HepG2 (cell line): Measurements from ENCODE around the gene VTI1B. TPM values are rescaled to one million over a fixed set of nuclear protein-coding genes. Genes with fewer than 3 reads are reported as not detected.

Experiments used
- ASH2L ChIP-seq: fragments of 300-600, 200-600 bp; sonication (generic); IDR thresholded peaks from 2 replicates; pipeline ENCODE4 v1.7.0; 2017; ENCODE audit warnings: low read depth, mild to moderate bottlenecking, moderate library complexity, mixed read lengths, low read length; ENCODE audit not compliant: insufficient read length
- ATF4 ChIP-seq, 2 experiments: fragments of 450-650 bp in 1 of 2; sonication (generic) in 1 of 2; formaldehyde crosslinking; IDR thresholded peaks; 2 replicates each; pipeline versions ENCODE4 v1.5.0 to v1.8.0; 2020 to 2022; ENCODE audit warnings: mild to moderate bottlenecking in 1 of 2, missing genetic modification reagents in 1 of 2
- BORCS8-MEF2B ChIP-seq: sonication (generic); formaldehyde crosslinking; IDR thresholded peaks from 2 replicates; pipeline ENCODE4 v1.8.0; 2022; ENCODE audit warnings: mild to moderate bottlenecking, missing genetic modification reagents
- CREB1 ChIP-seq, 2 experiments: fragments of 450-650 bp in 1 of 2; IDR thresholded peaks; 2 replicates each; pipeline ENCODE4 v1.6.1; 2016 to 2017; ENCODE audit warnings: control low read depth in 1 of 2, mild to moderate bottlenecking in 1 of 2, missing compliant biosample characterization in 1 of 2, missing genetic modification characterization in 1 of 2
- ERF ChIP-seq: IDR thresholded peaks from 2 replicates; pipeline ENCODE4 v1.6.1; 2018; ENCODE audit warnings: missing biosample characterization, missing genetic modification reagents
- FOXP4 ChIP-seq: sonication (generic); formaldehyde crosslinking; IDR thresholded peaks from 2 replicates; pipeline ENCODE4 v1.4.0; 2020; ENCODE audit warnings: missing genetic modification reagents
- KLF6 ChIP-seq: IDR thresholded peaks from 2 replicates; pipeline ENCODE4 v1.8.0; 2016; ENCODE audit warnings: missing biosample characterization, missing genetic modification reagents
- MAF1 ChIP-seq: sonication (generic); formaldehyde crosslinking; IDR thresholded peaks from 2 replicates; pipeline ENCODE4 v1.5.0; 2020; ENCODE audit warnings: missing genetic modification reagents, borderline replicate concordance
- NFKBIZ ChIP-seq: IDR thresholded peaks from 2 replicates; pipeline ENCODE4 v1.6.1; 2018; ENCODE audit warnings: missing genetic modification reagents, missing compliant biosample characterization
- PATZ1 ChIP-seq: sonication (generic); formaldehyde crosslinking; IDR thresholded peaks from 2 replicates; pipeline ENCODE4 v1.4.0; 2020; ENCODE audit warnings: missing genetic modification reagents
- SATB2 ChIP-seq: sonication (generic); formaldehyde crosslinking; IDR thresholded peaks from 2 replicates; pipeline ENCODE4 v1.5.0; 2020; ENCODE audit warnings: missing genetic modification reagents
- STAT5B ChIP-seq: sonication (generic); formaldehyde crosslinking; IDR thresholded peaks from 2 replicates; pipeline ENCODE4 v1.4.0; 2020; ENCODE audit warnings: missing genetic modification reagents
- TRIM24 ChIP-seq: sonication (generic); formaldehyde crosslinking; IDR thresholded peaks from 2 replicates; pipeline ENCODE4 v1.8.0; 2022; ENCODE audit warnings: mild to moderate bottlenecking, missing genetic modification reagents
- XRCC5 ChIP-seq: fragments of 200-400 bp; formaldehyde crosslinking; optimal IDR thresholded peaks from 2 replicates; pipeline ENCODE3; 2017; ENCODE audit warnings: mild to moderate bottlenecking, low read length
- ZNF10 ChIP-seq: sonication (generic); formaldehyde crosslinking; IDR thresholded peaks from 2 replicates; pipeline ENCODE4 v1.4.0; 2020; ENCODE audit warnings: mild to moderate bottlenecking, low read depth, missing genetic modification reagents, borderline replicate concordance
- ZNF224 ChIP-seq: sonication (generic); formaldehyde crosslinking; IDR thresholded peaks from 2 replicates; pipeline ENCODE4 v1.5.0; 2020; ENCODE audit warnings: mild to moderate bottlenecking, missing genetic modification reagents
- ZNF235 ChIP-seq: sonication (generic); formaldehyde crosslinking; IDR thresholded peaks from 2 replicates; pipeline ENCODE4 v1.8.1; 2023; ENCODE audit warnings: mild to moderate bottlenecking, missing genetic modification reagents, borderline replicate concordance
- ZNF362 ChIP-seq: sonication (generic); formaldehyde crosslinking; IDR thresholded peaks from 2 replicates; pipeline ENCODE4 v1.4.0; 2020; ENCODE audit warnings: missing genetic modification reagents, mild to moderate bottlenecking, borderline replicate concordance
- ZNF451 ChIP-seq: sonication (generic); formaldehyde crosslinking; IDR thresholded peaks from 2 replicates; pipeline ENCODE4 v1.5.0; 2020; ENCODE audit warnings: mild to moderate bottlenecking, missing genetic modification reagents
- ZNF570 ChIP-seq: sonication (generic); formaldehyde crosslinking; IDR thresholded peaks from 2 replicates; pipeline ENCODE4 v1.4.0; 2020; ENCODE audit warnings: mild to moderate bottlenecking, missing genetic modification reagents, borderline replicate concordance
- polyA plus RNA-seq, 8 experiments: library from polyadenylated mRNA; depleted of rRNA in 3 of 8; stranded (reverse) in 7 of 8; unstranded in 1 of 8; fragments of >200 nt; fragmentation: Illumina TruSeq in 4 of 8; extraction: Trizol in 4 of 8; gene quantifications; 2 replicates each; pipeline versions ENCODE4 v1.2.1 to v1.2.3, GENCODE V29; 2011 to 2016; ENCODE audit warnings: low read depth in 4 of 8, missing spikeins in 1 of 8, mixed read lengths in 1 of 8; ENCODE audit not compliant: insufficient read depth in 1 of 8
- total RNA-seq, 5 experiments: library from RNA; depleted of rRNA; stranded (reverse); fragments of >200 nt; fragmentation: Illumina TruSeq; extraction: Trizol; gene quantifications; 2 replicates each; pipeline ENCODE4 v1.2.3, GENCODE V29; 2016; ENCODE audit warnings: low read depth in 1 of 5
- TF ChIP-seq, protein P1 (sequence below): IDR thresholded peaks from 2 replicates; pipeline ENCODE4 v1.4.0; 2020; ENCODE audit warnings: mild to moderate bottlenecking, missing genetic modification reagents

VTI1B gene
- total and polyA plus RNA-seq, 2 of the 13 experiments (the other 11 are each of a cell fraction or from before 2014, with no cell fraction given), result 39.0 to 103 TPM

DNA sequence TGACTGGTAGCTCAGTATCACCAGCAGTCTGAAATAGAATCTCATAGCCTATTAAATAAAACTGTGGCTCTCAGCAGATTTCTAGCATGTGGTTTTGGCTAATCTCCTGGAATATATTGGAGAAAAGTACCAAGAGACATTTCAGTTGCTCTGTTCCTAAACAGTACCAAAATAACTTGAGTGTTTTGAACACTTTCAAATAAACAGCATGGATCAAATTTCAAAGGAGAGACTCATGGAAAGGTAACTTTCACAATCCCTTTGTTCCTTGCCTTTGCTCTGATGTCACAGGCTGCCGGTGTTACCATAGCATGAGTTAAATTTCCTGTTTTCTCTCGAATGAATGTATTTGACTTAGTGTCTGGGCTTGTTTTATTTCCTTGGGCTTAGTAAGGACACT is 51.3 kb downstream of the VTI1B start (continued):
- TF ChIP-seq ASH2L, result peak; percentile 35
- TF ChIP-seq ZNF451, result no peak
- TF ChIP-seq ZNF235 (CRISPR knock-in tag), result no peak
- peak; percentile 43; the same call in 1 of the 2 replicates for TF ChIP-seq FOXP4 (CRISPR knock-in tag)
- TF ChIP-seq, protein P1, sequence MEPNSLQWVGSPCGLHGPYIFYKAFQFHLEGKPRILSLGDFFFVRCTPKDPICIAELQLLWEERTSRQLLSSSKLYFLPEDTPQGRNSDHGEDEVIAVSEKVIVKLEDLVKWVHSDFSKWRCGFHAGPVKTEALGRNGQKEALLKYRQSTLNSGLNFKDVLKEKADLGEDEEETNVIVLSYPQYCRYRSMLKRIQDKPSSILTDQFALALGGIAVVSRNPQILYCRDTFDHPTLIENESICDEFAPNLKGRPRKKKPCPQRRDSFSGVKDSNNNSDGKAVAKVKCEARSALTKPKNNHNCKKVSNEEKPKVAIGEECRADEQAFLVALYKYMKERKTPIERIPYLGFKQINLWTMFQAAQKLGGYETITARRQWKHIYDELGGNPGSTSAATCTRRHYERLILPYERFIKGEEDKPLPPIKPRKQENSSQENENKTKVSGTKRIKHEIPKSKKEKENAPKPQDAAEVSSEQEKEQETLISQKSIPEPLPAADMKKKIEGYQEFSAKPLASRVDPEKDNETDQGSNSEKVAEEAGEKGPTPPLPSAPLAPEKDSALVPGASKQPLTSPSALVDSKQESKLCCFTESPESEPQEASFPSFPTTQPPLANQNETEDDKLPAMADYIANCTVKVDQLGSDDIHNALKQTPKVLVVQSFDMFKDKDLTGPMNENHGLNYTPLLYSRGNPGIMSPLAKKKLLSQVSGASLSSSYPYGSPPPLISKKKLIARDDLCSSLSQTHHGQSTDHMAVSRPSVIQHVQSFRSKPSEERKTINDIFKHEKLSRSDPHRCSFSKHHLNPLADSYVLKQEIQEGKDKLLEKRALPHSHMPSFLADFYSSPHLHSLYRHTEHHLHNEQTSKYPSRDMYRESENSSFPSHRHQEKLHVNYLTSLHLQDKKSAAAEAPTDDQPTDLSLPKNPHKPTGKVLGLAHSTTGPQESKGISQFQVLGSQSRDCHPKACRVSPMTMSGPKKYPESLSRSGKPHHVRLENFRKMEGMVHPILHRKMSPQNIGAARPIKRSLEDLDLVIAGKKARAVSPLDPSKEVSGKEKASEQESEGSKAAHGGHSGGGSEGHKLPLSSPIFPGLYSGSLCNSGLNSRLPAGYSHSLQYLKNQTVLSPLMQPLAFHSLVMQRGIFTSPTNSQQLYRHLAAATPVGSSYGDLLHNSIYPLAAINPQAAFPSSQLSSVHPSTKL, result 0 out of 2 replicates have a peak, but pooled peaks have one; percentile 15
- no peak for TF ChIP-seq SATB2 (CRISPR knock-in tag)
- no peak for TF ChIP-seq XRCC5
- no peak for TF ChIP-seq ZNF570 (CRISPR knock-in tag)
- TF ChIP-seq CREB1 (IDR thresholded peaks at IDR 0.05), result peak; percentile 44; the same call in 1 of the 2 replicates
- TF ChIP-seq CREB1 (CRISPR knock-in tag; IDR thresholded peaks at IDR 0.05), result peak; percentile 60
- no peak for TF ChIP-seq BORCS8-MEF2B
- TF ChIP-seq ZNF10 (CRISPR knock-in tag), result no peak
- no peak for TF ChIP-seq PATZ1
- TF ChIP-seq ZNF362, result peak; percentile 19; the same call in 1 of the 2 replicates
- TF ChIP-seq KLF6 (CRISPR knock-in tag), result peak; percentile 30; the same call in 1 of the 2 replicates
- TF ChIP-seq NFKBIZ (CRISPR knock-in tag), result no peak
- TF ChIP-seq MAF1 (CRISPR knock-in tag), result no peak
- TF ChIP-seq STAT5B, result no peak
- no peak for TF ChIP-seq ZNF224 (CRISPR knock-in tag)
- TF ChIP-seq ATF4 (CRISPR knock-in tag; IDR thresholded peaks at IDR 0.05), result peak in 1 of 2 experiments; percentile 93; a peak in 2 of 4 replicates
- TF ChIP-seq TRIM24 (CRISPR knock-in tag), result no peak
- TF ChIP-seq ERF (CRISPR knock-in tag), result no peak
